Measurements from ENCODE around the gene OR6K2. TPM values are rescaled to one million over a fixed set of nuclear protein-coding genes. Genes with fewer than 3 reads are reported as not detected.
"Not testable (repeated sequence)": the region's sequence is repeated elsewhere in the genome, so short reads cannot be mapped to it uniquely, and the experiment has no call there.

The OR6K2 gene
- not detected for polyA plus RNA-seq (ENCODE audit: insufficient read length in 10 of 10)
- long read RNA-seq, donor 1: 0 reads
- long read RNA-seq, donor 2: 0 reads
- long read RNA-seq, donor 3: 0 reads
- long read RNA-seq, donor 4: 0 reads
- long read RNA-seq, donor 5: 0 reads
- long read RNA-seq, donor 6: 0 reads
- long read RNA-seq, donor 7: 0 reads
- long read RNA-seq, donor 8: 0 reads
- long read RNA-seq, donor 9: 0 reads

DNA sequence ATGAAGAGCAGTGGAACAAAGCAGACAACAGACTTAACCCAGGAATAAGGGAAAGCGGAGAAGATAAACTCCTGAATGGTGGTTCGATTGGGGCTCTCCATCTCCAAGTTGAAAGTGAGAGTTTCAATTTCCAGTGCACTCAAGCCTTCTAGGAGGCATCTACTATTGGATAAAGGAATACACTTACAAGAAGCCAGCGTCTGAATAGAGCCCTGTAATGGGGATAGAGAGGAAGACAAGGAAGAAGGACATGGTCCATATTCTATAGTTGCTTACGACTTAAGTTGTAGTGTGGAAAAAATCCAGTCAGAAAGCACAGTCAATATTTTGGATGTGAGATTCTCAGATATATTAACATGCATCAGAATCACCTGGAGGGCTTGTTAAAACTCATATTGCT lies at the start of gene OR6K2:
TSS of gene OR6K2 (minus strand) at position 101 of the 400 bp plus-strand sequence. CDS start at position 101, 0 bp downstream.
- no peak for DNase-seq

DNA sequence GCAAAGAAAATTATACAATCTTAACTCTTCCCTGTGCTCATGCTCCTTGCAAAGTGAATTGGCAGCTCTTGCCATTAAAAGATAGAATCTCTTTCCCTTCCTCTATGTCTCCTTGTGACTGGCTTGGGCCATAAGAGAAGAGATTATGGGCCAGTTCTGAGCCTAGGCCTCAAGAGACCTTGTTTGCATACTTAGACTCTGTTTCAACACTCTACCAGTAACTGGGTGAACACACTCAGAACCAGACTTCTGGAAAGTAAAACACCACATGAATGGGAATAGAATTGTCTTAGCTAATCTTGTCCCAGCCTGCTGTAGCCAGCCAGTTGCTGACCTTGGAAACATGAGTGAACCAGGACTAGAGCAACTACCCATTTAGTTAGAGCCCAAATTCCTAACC lies 35.4 kb upstream of the OR6K2 start:
- no peak for DNase-seq

DNA sequence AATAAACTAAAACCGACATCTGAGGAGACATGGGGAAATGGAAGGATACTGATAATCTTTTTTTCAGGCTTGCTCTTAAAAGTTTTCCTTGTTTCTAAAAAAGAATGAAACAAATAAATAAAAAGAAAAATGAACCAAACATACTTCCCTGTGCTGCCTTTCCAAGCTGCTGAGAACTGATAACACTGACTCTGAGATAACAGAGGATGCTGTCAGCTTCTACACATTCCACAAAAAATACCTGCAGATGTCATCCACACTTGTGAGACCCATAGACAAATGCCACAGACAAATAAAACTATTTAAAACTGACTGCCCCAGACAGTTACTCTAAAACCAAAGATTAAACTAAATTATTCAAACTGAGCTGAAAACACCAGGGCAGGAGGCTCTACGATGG lies 32.1 kb upstream of the OR6K2 start:
- DNase-seq: no peak

DNA sequence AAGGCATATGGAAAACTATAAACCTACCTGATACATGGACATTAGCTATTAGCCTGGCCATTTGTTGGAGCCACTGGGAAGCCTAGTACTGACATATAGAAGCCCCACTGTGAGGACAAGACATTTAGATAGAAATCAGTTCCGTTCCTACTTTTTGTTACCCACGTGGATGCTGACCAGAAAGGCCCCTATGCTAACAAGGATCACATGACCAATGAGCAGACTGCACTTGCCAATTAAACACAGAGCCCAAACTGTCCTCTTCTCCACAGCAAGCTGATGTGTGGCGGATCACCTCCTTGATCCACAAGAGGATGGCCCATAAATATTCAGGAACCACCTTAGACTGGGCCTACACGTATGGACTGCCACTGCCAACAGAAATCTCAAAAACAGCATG lies 31.3 kb upstream of the OR6K2 start:
- DNase-seq: no peak

- DNase-seq: no peak
These were observed 30.0 kb upstream of the OR6K2 start for GRCh38 chr1:158730453-158730852.

GRCh38 chr1:158728510-158729225 lies 28.2 kb upstream of the OR6K2 start:
- DNase-seq: no peak

DNA sequence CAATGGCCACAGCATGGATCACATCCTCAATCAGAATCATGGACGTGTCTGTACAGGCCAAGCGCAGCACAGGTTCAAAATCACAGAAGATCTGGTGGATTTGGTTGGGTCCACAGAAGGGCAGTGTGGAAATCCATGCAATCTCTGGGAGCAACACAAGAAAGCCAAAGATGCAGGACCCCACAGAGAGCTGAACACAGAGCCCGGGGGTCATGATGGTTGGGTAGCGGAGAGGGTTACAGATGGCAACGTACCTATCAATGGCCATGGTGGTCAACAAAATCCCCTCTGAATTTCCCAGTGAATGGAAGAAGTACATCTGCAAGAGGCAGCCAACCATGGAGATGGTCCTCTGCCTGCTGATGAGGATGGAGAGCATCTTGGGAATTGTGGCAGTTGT lies 24.0 kb upstream of the OR6K2 start:
- DNase-seq: no peak

- DNase-seq: no peak
These were observed 20.2 kb upstream of the OR6K2 start, which contains the start of gene OR6K3 for GRCh38 chr1:158720620-158721019. TSS of gene OR6K3 (minus strand) at chr1:158720720. CDS start at chr1:158718115, 2,605 bp downstream.

GRCh38 chr1:158719664-158720063 lies 19.2 kb upstream of the OR6K2 start:
- DNase-seq: no peak

- DNase-seq: no peak
These were observed 16.9 kb upstream of the OR6K2 start for GRCh38 chr1:158717344-158717743.

DNA sequence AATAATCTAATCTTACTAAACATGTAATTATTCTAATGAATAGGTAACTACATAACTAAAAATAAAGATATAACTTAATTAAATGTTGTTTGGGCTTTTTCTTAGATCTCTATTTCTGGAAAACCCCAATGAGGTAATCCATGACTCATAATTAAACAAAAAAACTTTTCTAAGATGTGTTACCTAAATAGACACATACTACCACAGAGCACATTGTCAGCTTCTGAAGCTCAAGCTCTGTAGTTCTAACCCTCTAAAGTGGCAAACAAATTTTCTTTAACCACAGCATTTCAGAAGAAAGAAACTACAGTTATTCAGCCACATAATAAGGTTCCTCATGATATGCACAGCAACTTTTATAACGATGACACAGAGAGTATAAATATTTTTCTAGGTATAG lies 15.9 kb upstream of the OR6K2 start:
- DNase-seq: no peak

DNA sequence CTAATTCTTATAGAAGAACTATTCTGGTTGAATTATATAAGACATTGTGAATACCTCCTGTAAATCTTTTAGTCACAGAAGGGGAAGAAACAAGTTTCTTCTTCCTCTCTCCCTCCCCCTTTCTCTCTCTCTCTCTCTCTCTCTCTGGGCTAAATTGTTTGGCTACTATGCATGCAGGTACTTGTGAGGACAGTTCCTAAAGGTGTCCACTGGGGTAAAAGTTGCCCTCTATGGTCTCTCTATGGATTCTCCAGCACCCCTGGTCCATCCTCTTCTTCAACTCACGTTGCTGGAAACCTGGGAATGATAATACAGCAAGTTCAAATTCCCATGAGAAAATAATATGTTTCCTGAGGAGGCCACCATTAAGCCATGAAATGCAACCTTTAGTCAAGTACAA lies 14.3 kb upstream of the OR6K2 start:
- DNase-seq: no peak

- DNase-seq: no peak
These were observed 10.6 kb upstream of the OR6K2 start for GRCh38 chr1:158711098-158711497.

DNA sequence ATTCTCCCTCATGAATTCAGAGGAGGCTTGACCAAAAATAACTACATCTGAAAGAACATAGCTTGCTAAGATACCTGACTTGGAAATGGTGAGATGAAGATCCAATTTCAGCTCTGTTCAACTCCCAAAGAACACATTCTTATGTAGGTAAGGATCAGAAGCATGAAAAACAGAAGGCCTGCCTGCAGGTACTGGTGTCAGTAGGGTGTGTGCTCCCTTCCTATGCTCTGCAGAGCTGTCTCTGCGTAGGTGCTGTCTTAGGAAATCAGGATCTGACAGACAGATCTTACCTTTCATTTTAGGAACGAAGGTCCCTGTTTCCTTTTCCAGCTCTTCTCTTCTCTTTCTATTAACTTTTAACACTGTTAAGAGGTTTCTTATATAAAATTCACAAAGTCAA lies 5.6 kb upstream of the OR6K2 start:
- DNase-seq: no peak

GRCh38 chr1:158694596-158694995 lies 5.9 kb downstream of the OR6K2 start:
- no peak for DNase-seq

DNA sequence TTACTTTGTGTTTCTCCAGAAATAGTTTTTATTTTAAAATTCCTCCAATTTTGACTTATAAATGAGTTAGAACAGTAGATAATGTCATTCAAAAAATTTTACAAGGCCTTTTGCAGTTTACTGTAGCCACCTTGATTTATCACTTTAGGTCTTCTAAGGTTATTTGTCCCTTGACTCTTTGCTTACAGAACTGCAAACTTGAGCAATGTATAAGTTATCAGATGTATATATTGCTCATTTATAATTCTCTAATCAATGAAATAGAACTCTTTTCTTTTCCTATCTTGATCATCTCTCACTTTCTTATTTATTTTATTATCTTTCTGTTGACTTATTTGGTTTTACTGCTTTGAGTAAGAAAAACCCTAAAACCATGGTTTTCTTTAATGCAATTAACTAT lies 8.1 kb downstream of the OR6K2 start:
- DNase-seq: no peak

GRCh38 chr1:158691907-158692306 lies 8.5 kb downstream of the OR6K2 start:
- DNase-seq: no peak

DNA sequence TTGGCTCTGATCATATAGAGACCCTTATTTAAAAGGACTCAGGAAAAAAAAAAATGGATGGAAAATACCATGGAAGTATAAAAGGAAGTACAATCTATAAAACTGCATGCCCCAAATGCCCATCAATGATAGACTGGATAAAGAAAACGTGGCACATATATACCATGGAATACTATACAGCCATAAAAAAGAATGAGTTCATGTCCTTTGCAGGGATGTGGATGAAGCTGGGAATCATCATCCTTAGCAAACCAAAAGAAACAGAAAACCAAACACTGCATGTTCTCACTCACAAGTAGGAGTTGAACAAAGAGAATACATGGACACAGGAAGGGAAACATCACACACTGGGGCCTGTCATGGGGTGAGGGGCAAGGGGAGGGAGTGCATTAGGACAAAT lies 9.3 kb downstream of the OR6K2 start:
- DNase-seq: not testable (repeated sequence)

DNA sequence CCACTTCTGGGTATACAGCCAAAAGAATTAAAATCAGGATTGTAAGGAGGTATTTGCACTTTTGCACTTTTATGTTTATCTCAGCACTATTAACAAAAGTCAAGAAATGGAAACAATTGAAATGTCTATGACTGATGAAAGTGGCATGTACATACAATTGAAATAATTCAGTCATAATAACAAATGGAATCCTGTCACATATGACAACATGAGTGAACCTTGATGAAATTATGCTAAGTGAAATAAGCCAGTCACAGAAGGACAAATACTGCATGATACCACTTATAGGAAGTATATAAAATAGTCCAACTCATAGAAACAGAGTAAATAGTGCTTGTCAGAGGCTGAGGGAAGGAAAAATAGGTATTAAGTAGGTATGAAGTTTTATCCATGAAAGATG lies 10.6 kb downstream of the OR6K2 start:
- DNase-seq: no peak

- peak in 1 of 3 donors; percentile 8 for DNase-seq
These were observed 11.3 kb downstream of the OR6K2 start for GRCh38 chr1:158689110-158689509.

- DNase-seq: not testable (repeated sequence)
These were observed 12.1 kb downstream of the OR6K2 start for GRCh38 chr1:158688343-158688742.

- DNase-seq: no peak
These were observed 13.4 kb downstream of the OR6K2 start for GRCh38 chr1:158687037-158687436.

- peak in 1 of 3 donors; percentile 4 for DNase-seq
These were observed 14.1 kb downstream of the OR6K2 start, which contains the start of gene SPTA1 for GRCh38 chr1:158686111-158687009. TSS of gene SPTA1 (minus strand) at chr1:158686715. CDS start at chr1:158686517, 198 bp downstream.
